Activated CD8-positive, alpha-beta memory T cell treated with anti-CD3 and anti-CD28 coated beads for 36 hours (primary cell): ENCODE measurements around the gene SUGCT. TPM values are rescaled to one million over a fixed set of nuclear protein-coding genes. Genes with fewer than 3 reads are reported as not detected.
"Not testable (repeated sequence)": the region's sequence is repeated elsewhere in the genome, so short reads cannot be mapped to it uniquely, and the experiment has no call there.

Experiments used
- CTCF ChIA-PET: fragments of 350-600 bp; sonication (Branson Sonifier 250); formaldehyde crosslinking; loops from one replicate; lab custom pipeline; 2021; ENCODE audit warnings: antibody characterized with exemption; lab: Charles Lee
- POLR2A ChIA-PET: fragments of 350-600 bp; sonication (Branson Sonifier 250); formaldehyde crosslinking; loops from one replicate; lab custom pipeline; 2021; ENCODE audit warnings: antibody characterized with exemption; lab: Charles Lee
- total RNA-seq, 2 experiments: library from RNA; stranded (reverse); gene quantifications; one replicate each; pipeline ENCODE4 v1.2.3, GENCODE V29; 2021

SUGCT gene
- total RNA-seq, 2 experiments from 2014 or later, result 1.1 to 1.3 TPM

- POLR2A ChIA-PET, result no interaction called here
- CTCF ChIA-PET, result no interaction called here
These were observed 476.5 kb downstream of the SUGCT start for GRCh38 chr7:40611095-40611871.

GRCh38 chr7:40612298-40612697 lies 477.5 kb downstream of the SUGCT start:
- ChIA-PET CTCF (no interaction called here), POLR2A (no interaction called here)

GRCh38 chr7:40619647-40620046 lies 484.8 kb downstream of the SUGCT start:
- CTCF ChIA-PET, result no interaction called here
- POLR2A ChIA-PET, result no interaction called here

GRCh38 chr7:40621592-40621998 lies 486.8 kb downstream of the SUGCT start:
- ChIA-PET CTCF (no interaction called here), POLR2A (no interaction called here)

GRCh38 chr7:40622941-40623501 lies 488.2 kb downstream of the SUGCT start:
- ChIA-PET CTCF (no interaction called here), POLR2A (no interaction called here)

GRCh38 chr7:40623863-40624262 lies 489.1 kb downstream of the SUGCT start:
- CTCF ChIA-PET, result no interaction called here

GRCh38 chr7:40627361-40627760 lies 492.6 kb downstream of the SUGCT start:
- CTCF ChIA-PET, POLR2A ChIA-PET: not testable (repeated sequence)

More at GRCh38 chr7:40623863-40624262, 489.1 kb downstream of the SUGCT start:
- POLR2A ChIA-PET, result no interaction called here

GRCh38 chr7:40629891-40630290 lies 495.1 kb downstream of the SUGCT start:
- CTCF ChIA-PET, result no interaction called here
- POLR2A ChIA-PET, result no interaction called here

GRCh38 chr7:40634118-40634517 lies 499.3 kb downstream of the SUGCT start:
- ChIA-PET CTCF (no interaction called here), POLR2A (no interaction called here)

- ChIA-PET CTCF (no interaction called here), POLR2A (no interaction called here)
These were observed 503.9 kb downstream of the SUGCT start for GRCh38 chr7:40638545-40639320.

- CTCF ChIA-PET, result no interaction called here
- POLR2A ChIA-PET, result no interaction called here
These were observed 505.8 kb downstream of the SUGCT start for GRCh38 chr7:40640566-40640965.

GRCh38 chr7:40641701-40642100 lies 506.9 kb downstream of the SUGCT start:
- POLR2A ChIA-PET, result no interaction called here
- CTCF ChIA-PET, result no interaction called here

- CTCF ChIA-PET, result no interaction called here
- POLR2A ChIA-PET, result no interaction called here
These were observed 508.9 kb downstream of the SUGCT start for GRCh38 chr7:40643664-40644063.

- POLR2A ChIA-PET, result no interaction called here
- CTCF ChIA-PET, result no interaction called here
These were observed 509.8 kb downstream of the SUGCT start for GRCh38 chr7:40644454-40645188.

- CTCF ChIA-PET, result no interaction called here
These were observed 510.4 kb downstream of the SUGCT start for GRCh38 chr7:40645197-40645596.

GRCh38 chr7:40646717-40647116 lies 511.9 kb downstream of the SUGCT start:
- CTCF ChIA-PET, result no interaction called here
- POLR2A ChIA-PET, result no interaction called here

More at GRCh38 chr7:40645197-40645596, 510.4 kb downstream of the SUGCT start:
- POLR2A ChIA-PET, result no interaction called here

- ChIA-PET CTCF (no interaction called here), POLR2A (no interaction called here)
These were observed 512.9 kb downstream of the SUGCT start for GRCh38 chr7:40647719-40648118.

GRCh38 chr7:40649247-40649646 lies 514.4 kb downstream of the SUGCT start:
- CTCF ChIA-PET, result no interaction called here
- POLR2A ChIA-PET, result no interaction called here

GRCh38 chr7:40650903-40651302 lies 516.1 kb downstream of the SUGCT start:
- CTCF ChIA-PET, POLR2A ChIA-PET: not testable (repeated sequence)

- CTCF ChIA-PET, result no interaction called here
- POLR2A ChIA-PET, result no interaction called here
These were observed 519.4 kb downstream of the SUGCT start for GRCh38 chr7:40654171-40654570.
